GM12875 (cell line): Measurements from ENCODE around the gene CST6.

Source experiments
- H3K4me3 ChIP-seq: one replicate; pipeline ENCODE4 v1.5.1; 2011; ENCODE audit warnings: low read depth, low read length, control low read depth
- CTCF ChIP-seq: IDR thresholded peaks from 2 replicates; pipeline ENCODE4 v1.5.1; 2011; ENCODE audit warnings: low read depth, mild to moderate bottlenecking, control low read depth, inconsistent platforms, low read length, moderate library complexity, borderline replicate concordance; ENCODE audit not compliant: insufficient read depth

The CST6 gene

GRCh38 chr11:66026017-66026529 lies 14.3 kb downstream of the CST6 start, which contains the start of gene CATSPER1:
Gene CATSPER1 (minus strand): TSS chr11:66026479. CDS start chr11:66026379, 100 bp downstream.
- TF ChIP-seq CTCF: no peak
- H3K4me3 ChIP-seq: no peak within 1 kb of the TSS

DNA sequence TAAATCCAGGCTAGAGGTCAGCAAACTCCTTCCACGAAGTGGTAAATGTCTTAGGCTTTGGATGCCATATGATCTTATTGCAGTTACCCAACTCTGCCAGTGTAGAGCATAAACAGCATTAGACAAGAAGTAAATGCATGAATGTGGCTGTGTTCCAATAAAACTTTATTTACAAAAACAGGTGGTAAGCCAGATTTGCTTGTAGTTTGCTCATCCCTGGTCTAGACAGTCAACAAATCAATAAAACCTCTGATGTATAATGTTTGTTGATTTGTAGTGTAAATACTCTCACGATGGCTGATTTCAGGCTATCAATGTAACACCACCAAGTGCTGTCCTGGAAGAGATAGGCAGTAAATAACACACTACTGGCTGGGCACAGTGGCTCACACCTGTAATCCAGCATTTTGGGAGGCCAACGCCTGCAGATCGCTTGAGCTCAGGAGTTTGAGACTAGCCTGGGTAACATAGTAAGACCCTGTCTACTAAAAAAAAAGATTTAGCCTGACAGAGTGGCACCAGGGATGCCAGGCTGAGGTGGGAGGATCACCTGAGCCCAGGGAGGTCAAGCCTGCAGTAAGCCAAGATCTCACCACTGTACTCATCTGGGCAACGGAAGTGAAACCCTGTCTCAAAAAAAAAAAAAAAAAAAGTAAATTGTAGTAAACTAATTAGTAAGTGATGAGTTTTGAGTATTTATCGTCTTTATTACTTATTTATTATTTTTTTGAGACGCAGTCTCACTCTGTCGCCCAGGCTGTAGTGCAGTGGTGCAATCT lies 21.3 kb downstream of the CST6 start:
- no peak for TF ChIP-seq CTCF

DNA sequence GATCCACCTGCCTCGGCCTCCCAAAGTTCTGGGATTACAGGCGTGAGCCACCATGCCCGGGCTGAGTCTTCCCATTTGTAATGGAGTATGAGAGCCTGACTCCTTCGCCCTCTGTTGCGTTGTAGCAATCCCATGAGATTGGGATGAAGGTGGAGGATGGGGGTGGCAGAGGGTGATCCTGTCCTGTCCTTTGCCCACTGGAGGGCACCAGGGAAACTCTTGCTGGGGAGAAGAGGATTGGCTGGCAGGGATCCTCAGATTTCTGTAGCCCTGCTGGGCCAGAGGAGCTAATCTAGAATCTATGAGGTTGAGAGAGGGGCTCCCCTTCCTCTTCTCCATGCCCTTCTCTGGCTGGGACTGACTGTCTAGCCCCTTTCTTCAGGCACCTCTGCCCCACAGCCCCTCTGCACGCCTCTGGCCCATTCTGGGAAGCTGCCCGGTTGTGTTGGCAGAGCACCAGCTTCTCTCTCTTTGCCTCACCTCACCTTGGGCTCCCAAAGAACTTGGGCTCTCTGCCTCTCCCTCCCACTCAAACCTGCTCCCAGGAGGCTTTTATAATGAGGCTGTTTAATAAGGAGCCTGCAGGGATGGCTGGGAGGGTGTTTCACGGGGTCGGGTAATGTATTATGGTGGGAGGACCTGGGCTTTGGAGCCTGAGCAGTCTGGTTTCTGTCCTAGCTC lies 24.0 kb downstream of the CST6 start:
- H3K4me3 ChIP-seq: no peak overlapping the region
- TF ChIP-seq CTCF: no peak

More for the DNA sequence above, 21.3 kb downstream of the CST6 start:
- no peak overlapping the region for H3K4me3 ChIP-seq

- no peak for TF ChIP-seq CTCF
- no peak overlapping the region for H3K4me3 ChIP-seq
Observed at GRCh38 chr11:66036334-66036710, 24.5 kb downstream of the CST6 start.

DNA sequence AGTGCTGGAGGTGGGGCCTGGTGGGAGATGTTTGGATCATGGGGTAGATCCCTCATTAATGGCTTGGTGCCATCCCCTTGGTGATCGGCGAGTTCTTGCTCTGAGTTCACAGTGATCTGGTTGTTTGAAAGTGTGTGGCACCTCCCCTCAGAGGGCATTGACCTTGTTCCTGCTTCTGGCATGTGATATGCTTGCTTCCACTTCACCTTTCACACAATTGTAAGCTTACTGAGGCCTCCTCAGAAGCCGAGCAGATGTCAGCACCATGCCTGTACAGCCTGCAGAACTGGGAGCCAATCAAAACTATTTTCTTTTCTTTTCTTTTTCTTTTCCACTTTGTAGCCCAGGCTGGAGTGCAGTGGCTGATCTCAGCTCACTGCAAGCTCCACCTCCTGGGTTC lies 25.5 kb downstream of the CST6 start:
- H3K4me3 ChIP-seq: no peak overlapping the region
- TF ChIP-seq CTCF: no peak

GRCh38 chr11:66039765-66040164 lies 28.0 kb downstream of the CST6 start:
- no peak overlapping the region for H3K4me3 ChIP-seq
- no peak for TF ChIP-seq CTCF
